Measurements from ENCODE around the gene DLG5. TPM values are rescaled to one million over a fixed set of nuclear protein-coding genes. Genes with fewer than 3 reads are reported as not detected.

Gene DLG5
- total and polyA plus RNA-seq, 2 donors (not counting 1 experiment from before 2014, with no cell fraction given) = 0.51 to 0.54 TPM

- Histone ChIP-seq H3K27me3 (replicated peaks in 1 of 4; ENCODE audit: control extremely low read depth in 1 of 4, control insufficient read depth in 3 of 4, insufficient read depth in 4 of 4, low read length in 3 of 4) (peaks cover 0 to 5% (median 0%) of the 10 kb centered on the region in 4 experiments), H4K20me1 (ENCODE audit: control insufficient read depth, insufficient read depth, low read length, poor library complexity, severe bottlenecking) (no peaks in the 10 kb centered on the region), H3K4me2 (replicated peaks; ENCODE audit: low read depth, low read length, poor library complexity, severe bottlenecking) (no peak overlapping the region), H3K9me3 (ENCODE audit: control extremely low read depth in 1 of 3, control insufficient read depth in 2 of 3, insufficient read depth in 1 of 3, low read length in 2 of 3) (no peaks in the 10 kb centered on the region), H3K36me3 (replicated peaks in 1 of 2; ENCODE audit: control extremely low read depth in 1 of 2, control insufficient read depth in 1 of 2, extremely low read depth in 1 of 2, insufficient read depth in 2 of 2, low read length in 1 of 2) (no peaks in the 10 kb centered on the region), H3K9ac (ENCODE audit: low read length) (no peak overlapping the region), H3K27ac (ENCODE audit: low read length in 2 of 2) (no peak overlapping the region), H3K4me3 (ENCODE audit: control extremely low read depth in 1 of 5, extremely low read depth in 1 of 5, insufficient read depth in 1 of 5, low read depth in 2 of 5, low read length in 4 of 5) (no peak overlapping the region), H3K79me2 (ENCODE audit: control insufficient read depth, insufficient read depth, low read length) (no peaks in the 10 kb centered on the region), H3K4me1 (ENCODE audit: control insufficient read depth in 2 of 2, insufficient read depth in 2 of 2, low read length in 2 of 2) (no peaks in the 10 kb centered on the region), H2AFZ (ENCODE audit: insufficient read depth, low read depth, low read length, poor library complexity, severe bottlenecking) (no peak overlapping the region)
- Mint-ChIP-seq H3K4me1 (no peaks in the 10 kb centered on the region), H3K4me3 (no peak overlapping the region), H3K27me3 (peaks cover 19% of the 10 kb centered on the region), H3K9me3 (ENCODE audit: insufficient read depth) (no peaks in the 10 kb centered on the region), H3K27ac (no peak overlapping the region)
- TF ChIP-seq CTCF (IDR thresholded peaks at IDR 0.05) = no peak
- no peak for TF ChIP-seq EZH2 (IDR thresholded peaks at IDR 0.05; ENCODE audit: borderline replicate concordance, insufficient read depth, low read depth, low read length, poor library complexity, severe bottlenecking)
- DNase-seq = no peak
- ChIA-PET CTCF (no interaction called here), POLR2A (no interaction called here)
- intact Hi-C loops (cut with micrococcal nuclease) = no loop called here
- ATAC-seq (ENCODE audit: low read depth) = no peak
- 73% methylated on average over 1 of the region's 1 CpG for WGBS (ENCODE audit: insufficient coverage)
These were observed 20.8 kb downstream of the DLG5 start for GRCh38 chr10:77905781-77906180.

- Mint-ChIP-seq H3K27ac (no peak overlapping the region), H3K4me3 (no peak overlapping the region), H3K27me3 (peaks cover 20% of the 10 kb centered on the region), H3K9me3 (ENCODE audit: insufficient read depth) (no peaks in the 10 kb centered on the region), H3K4me1 (no peaks in the 10 kb centered on the region)
- no peak overlapping the region for H3K27ac ChIP-seq (ENCODE audit: low read length in 2 of 2)
- no peaks in the 10 kb centered on the region for H4K20me1 ChIP-seq (ENCODE audit: control insufficient read depth, insufficient read depth, low read length, poor library complexity, severe bottlenecking)
- no peak overlapping the region for H3K9ac ChIP-seq (ENCODE audit: low read length)
- no peaks in the 10 kb centered on the region for H3K9me3 ChIP-seq (ENCODE audit: control extremely low read depth in 1 of 3, control insufficient read depth in 2 of 3, insufficient read depth in 1 of 3, low read length in 2 of 3)
- H3K79me2 ChIP-seq (ENCODE audit: control insufficient read depth, insufficient read depth, low read length) = no peaks in the 10 kb centered on the region
- no peak overlapping the region for H3K4me3 ChIP-seq (ENCODE audit: control extremely low read depth in 1 of 5, extremely low read depth in 1 of 5, insufficient read depth in 1 of 5, low read depth in 2 of 5, low read length in 4 of 5)
- no peak overlapping the region for H2AFZ ChIP-seq (ENCODE audit: insufficient read depth, low read depth, low read length, poor library complexity, severe bottlenecking)
- DNase-seq = no peak
- H3K4me2 ChIP-seq (replicated peaks; ENCODE audit: low read depth, low read length, poor library complexity, severe bottlenecking) = no peak overlapping the region
- ATAC-seq (ENCODE audit: low read depth) = no peak
- WGBS (ENCODE audit: insufficient coverage) = 86% methylated on average over 4 of the region's 9 CpGs
- intact Hi-C loops (cut with micrococcal nuclease) = no loop called here
- POLR2A ChIA-PET = no interaction called here
- H3K36me3 ChIP-seq (replicated peaks in 1 of 2; ENCODE audit: control extremely low read depth in 1 of 2, control insufficient read depth in 1 of 2, extremely low read depth in 1 of 2, insufficient read depth in 2 of 2, low read length in 1 of 2) = no peaks in the 10 kb centered on the region
- no peaks in the 10 kb centered on the region for H3K4me1 ChIP-seq (ENCODE audit: control insufficient read depth in 2 of 2, insufficient read depth in 2 of 2, low read length in 2 of 2)
- TF ChIP-seq EZH2 (IDR thresholded peaks at IDR 0.05; ENCODE audit: borderline replicate concordance, insufficient read depth, low read depth, low read length, poor library complexity, severe bottlenecking) (no peak), CTCF (IDR thresholded peaks at IDR 0.05) (no peak)
- CTCF ChIA-PET = no interaction called here
- H3K27me3 ChIP-seq (replicated peaks in 1 of 4; ENCODE audit: control extremely low read depth in 1 of 4, control insufficient read depth in 3 of 4, insufficient read depth in 4 of 4, low read length in 3 of 4) = peaks cover 0 to 5% (median 0%) of the 10 kb centered on the region in 4 experiments
These were observed 21.3 kb downstream of the DLG5 start for GRCh38 chr10:77905086-77905748.
